Testis (tissue), 3 donors: Measurements from ENCODE around the gene ADGRG3. TPM values are rescaled to one million over a fixed set of nuclear protein-coding genes. Genes with fewer than 3 reads are reported as not detected.

Experiments used
- DNase-seq: peaks from one replicate; pipeline ENCODE4 v3.0.0-alpha.2; 2019
- H3K27ac ChIP-seq, 2 donors: fragments of 200-600 bp; sonication (generic); one replicate each; pipeline ENCODE4 v1.5.1; 2019
- H3K27me3 ChIP-seq: fragments of 200-600 bp; sonication (generic); one replicate; pipeline ENCODE4 v1.5.1; 2019
- H3K36me3 ChIP-seq: fragments of 200-600 bp; sonication (generic); one replicate; pipeline ENCODE4 v1.5.1; 2017; ENCODE audit warnings: low read depth; ENCODE audit errors: missing control alignments
- H3K4me1 ChIP-seq: fragments of 200-600 bp; sonication (generic); one replicate; pipeline ENCODE4 v1.5.1; 2019
- H3K4me3 ChIP-seq, 2 donors: fragments of 200-600 bp; sonication (generic); one replicate each; pipeline ENCODE4 v1.5.1; 2017 to 2019
- H3K9me3 ChIP-seq: fragments of 200-600 bp; sonication (generic); one replicate; pipeline ENCODE4 v1.5.1; 2017
- POLR2A ChIP-seq: fragments of 450-650 bp; IDR thresholded peaks from one replicate; pipeline ENCODE4 v1.6.1; 2017; ENCODE audit warnings: antibody characterized with exemption, mild to moderate bottlenecking, moderate library complexity
- WGBS, 2 donors: methylation state at CpG; one replicate each; pipeline ENCODE4 v1.1.5; 2018; 5-methylcytosine and 5-hydroxymethylcytosine counted together
- intact Hi-C: fragments of 100-400 bp; cut with DNase I; formaldehyde crosslinking; loops from one replicate; pipeline ENCODE4 v1.15.1; 2023; ENCODE audit warnings: low total_unique reads
- polyA plus RNA-seq: library from polyadenylated mRNA; stranded (reverse); fragments of 350-450 nt; fragmentation: Illumina TruSeq; extraction: RNeasy Lipid Tissue Mini Kit (QIAGEN cat#74804); gene quantifications from one replicate; pipeline ENCODE4 v1.2.3, GENCODE V29; 2014; ENCODE audit warnings: low read depth, low replicate concordance; ENCODE audit not compliant: insufficient read depth
- total RNA-seq, 2 donors: library from RNA; depleted of rRNA; stranded (reverse); fragments of >200 nt; gene quantifications; one replicate each; pipeline ENCODE4 v1.2.3, GENCODE V29; 2016
- TF ChIP-seq, protein P1 (sequence below), 3 experiments: fragments of 450-650 bp in 2 of 3; fragments of 200-600 bp in 1 of 3; sonication (generic) in 1 of 3; IDR thresholded peaks; one replicate each; pipeline ENCODE4 v1.5.1; 2016 to 2019; ENCODE audit warnings: antibody characterized with exemption in 3 of 3, mild to moderate bottlenecking in 2 of 3, moderate library complexity in 1 of 3

Gene ADGRG3
- total and polyA plus RNA-seq, 3 donors from 2014 or later: 0.37 to 0.82 (median 0.63) TPM

DNA sequence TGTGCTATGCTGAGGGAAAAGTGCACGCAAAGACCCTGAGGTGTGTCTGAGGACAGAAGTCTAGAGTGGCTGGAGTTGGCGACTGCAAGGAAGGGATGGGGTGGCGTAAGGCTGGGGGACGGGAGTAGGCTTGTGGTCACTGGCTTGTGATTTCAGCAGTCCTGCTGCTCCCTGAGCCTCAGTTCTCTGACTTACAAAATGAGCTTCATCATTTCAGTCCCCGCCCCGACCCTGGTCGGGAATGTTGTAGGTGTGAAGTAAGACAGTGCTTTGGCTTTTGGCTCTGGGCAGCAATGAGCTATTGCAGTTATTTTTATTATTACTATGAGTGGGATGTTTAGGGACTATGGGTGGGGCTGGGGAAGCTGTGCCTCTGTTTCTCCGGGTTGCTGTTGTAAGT is 31.1 kb upstream of the ADGRG3 start:
- TF ChIP-seq, protein P1, sequence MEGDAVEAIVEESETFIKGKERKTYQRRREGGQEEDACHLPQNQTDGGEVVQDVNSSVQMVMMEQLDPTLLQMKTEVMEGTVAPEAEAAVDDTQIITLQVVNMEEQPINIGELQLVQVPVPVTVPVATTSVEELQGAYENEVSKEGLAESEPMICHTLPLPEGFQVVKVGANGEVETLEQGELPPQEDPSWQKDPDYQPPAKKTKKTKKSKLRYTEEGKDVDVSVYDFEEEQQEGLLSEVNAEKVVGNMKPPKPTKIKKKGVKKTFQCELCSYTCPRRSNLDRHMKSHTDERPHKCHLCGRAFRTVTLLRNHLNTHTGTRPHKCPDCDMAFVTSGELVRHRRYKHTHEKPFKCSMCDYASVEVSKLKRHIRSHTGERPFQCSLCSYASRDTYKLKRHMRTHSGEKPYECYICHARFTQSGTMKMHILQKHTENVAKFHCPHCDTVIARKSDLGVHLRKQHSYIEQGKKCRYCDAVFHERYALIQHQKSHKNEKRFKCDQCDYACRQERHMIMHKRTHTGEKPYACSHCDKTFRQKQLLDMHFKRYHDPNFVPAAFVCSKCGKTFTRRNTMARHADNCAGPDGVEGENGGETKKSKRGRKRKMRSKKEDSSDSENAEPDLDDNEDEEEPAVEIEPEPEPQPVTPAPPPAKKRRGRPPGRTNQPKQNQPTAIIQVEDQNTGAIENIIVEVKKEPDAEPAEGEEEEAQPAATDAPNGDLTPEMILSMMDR (IDR thresholded peaks at IDR 0.05): no peak
- no peak for TF ChIP-seq POLR2A
- Histone ChIP-seq H3K4me3 (no peak overlapping the region), H3K9me3 (no peaks in the 10 kb centered on the region), H3K36me3 (no peaks in the 10 kb centered on the region), H3K4me1 (peaks cover 74% of the 10 kb centered on the region), H3K27ac (peak overlapping the region in 1 of 2 donors; percentile 77), H3K27me3 (no peaks in the 10 kb centered on the region)
- 36 to 54% methylated on average over 7 to 8 of the region's 8 CpGs for WGBS, 2 donors
- intact Hi-C loops: no loop called here
- no peak for DNase-seq

DNA sequence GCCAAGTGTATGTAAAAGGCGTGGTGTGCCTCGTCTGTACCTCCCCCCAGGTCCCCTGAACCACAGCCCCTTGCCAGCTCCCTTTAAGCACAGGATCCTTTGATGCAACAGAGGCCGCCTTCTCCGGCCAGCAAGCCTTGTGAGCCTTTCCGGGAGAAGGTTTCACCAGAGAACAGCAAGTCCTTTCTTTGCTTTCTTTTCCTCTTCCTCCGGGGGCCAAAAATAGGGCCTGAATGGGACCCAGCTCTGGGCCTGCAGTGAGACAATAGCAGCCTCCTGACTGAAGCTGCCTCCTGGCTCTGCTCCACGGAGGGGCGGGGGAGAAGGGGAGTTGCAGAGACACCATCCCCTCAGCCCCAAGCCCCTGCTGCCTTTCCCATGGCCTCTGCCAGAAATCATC is 30.7 kb upstream of the ADGRG3 start:
- WGBS, 2 donors: 23 to 24% methylated on average over 8 of the region's 8 CpGs
- no peaks in the 10 kb centered on the region for H3K9me3 ChIP-seq
- intact Hi-C loops: no loop called here
- DNase-seq: no peak
- H3K27ac ChIP-seq: peak overlapping the region; percentile 60 to 77
- H3K27me3 ChIP-seq: no peaks in the 10 kb centered on the region
- peaks cover 76% of the 10 kb centered on the region for H3K4me1 ChIP-seq
- TF ChIP-seq, protein P1 (IDR thresholded peaks at IDR 0.05): no peak
- no peak for TF ChIP-seq POLR2A
- H3K4me3 ChIP-seq: no peak overlapping the region
- H3K36me3 ChIP-seq: no peaks in the 10 kb centered on the region

DNA sequence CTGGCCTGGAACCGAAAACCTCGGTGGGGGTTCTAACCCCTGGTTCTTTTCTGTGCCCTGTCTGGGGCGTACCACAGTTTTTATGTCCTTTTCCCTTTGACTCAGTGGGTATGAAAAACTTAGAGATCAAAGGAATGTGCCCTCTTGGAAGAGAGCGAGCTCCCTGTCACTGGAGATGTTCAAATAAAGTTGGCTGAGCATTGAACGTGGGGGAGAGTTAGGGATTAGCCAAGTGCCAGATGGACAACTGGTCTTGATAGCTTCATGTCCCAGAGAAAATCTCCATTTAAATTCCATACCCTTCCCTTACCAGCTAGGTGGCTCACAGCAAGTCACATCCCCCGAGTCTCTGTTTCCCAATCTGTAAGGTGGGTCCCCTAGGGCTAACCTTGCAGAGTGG is 30.1 kb upstream of the ADGRG3 start:
- H3K9me3 ChIP-seq: no peaks in the 10 kb centered on the region
- TF ChIP-seq, protein P1 (IDR thresholded peaks at IDR 0.05): no peak
- no peak for TF ChIP-seq POLR2A
- WGBS, 2 donors: 59 to 60% methylated on average over 6 of the region's 6 CpGs
- H3K4me3 ChIP-seq: no peak overlapping the region
- peak overlapping the region; percentile 60 to 77 for H3K27ac ChIP-seq
- H3K36me3 ChIP-seq: no peaks in the 10 kb centered on the region
- H3K4me1 ChIP-seq: peaks cover 74% of the 10 kb centered on the region
- no peak for DNase-seq
- no peaks in the 10 kb centered on the region for H3K27me3 ChIP-seq
- intact Hi-C loops: no loop called here

DNA sequence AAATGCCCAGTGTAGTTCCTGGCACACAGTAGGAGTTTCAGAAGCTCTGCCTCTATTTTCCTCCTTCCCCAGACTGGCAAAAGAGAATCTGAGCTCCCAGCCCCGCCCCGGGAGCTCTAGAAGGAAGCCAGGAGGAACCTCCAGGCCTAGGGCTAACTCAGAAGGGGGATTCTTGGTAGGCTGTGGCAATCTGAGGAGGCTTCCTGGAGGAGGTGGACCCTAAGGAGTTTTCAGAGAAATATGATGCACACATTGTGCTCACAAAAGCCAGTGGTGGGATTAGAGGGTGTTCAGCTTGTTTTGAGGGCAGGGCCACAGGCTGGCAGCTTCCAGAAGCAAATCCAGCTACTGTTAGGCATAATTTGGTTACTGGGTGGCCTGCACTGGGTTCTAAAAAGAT is 29.7 kb upstream of the ADGRG3 start:
- WGBS, 2 donors: 88% methylated on average over 2 of the region's 2 CpGs
- DNase-seq: no peak
- no peak overlapping the region for H3K4me3 ChIP-seq
- intact Hi-C loops: no loop called here
- H3K27ac ChIP-seq: peak overlapping the region; percentile 60 to 77
- H3K36me3 ChIP-seq: no peaks in the 10 kb centered on the region
- peaks cover 74% of the 10 kb centered on the region for H3K4me1 ChIP-seq
- no peaks in the 10 kb centered on the region for H3K9me3 ChIP-seq
- H3K27me3 ChIP-seq: no peaks in the 10 kb centered on the region
- TF ChIP-seq, protein P1 (IDR thresholded peaks at IDR 0.05): no peak
- TF ChIP-seq POLR2A: no peak

DNA sequence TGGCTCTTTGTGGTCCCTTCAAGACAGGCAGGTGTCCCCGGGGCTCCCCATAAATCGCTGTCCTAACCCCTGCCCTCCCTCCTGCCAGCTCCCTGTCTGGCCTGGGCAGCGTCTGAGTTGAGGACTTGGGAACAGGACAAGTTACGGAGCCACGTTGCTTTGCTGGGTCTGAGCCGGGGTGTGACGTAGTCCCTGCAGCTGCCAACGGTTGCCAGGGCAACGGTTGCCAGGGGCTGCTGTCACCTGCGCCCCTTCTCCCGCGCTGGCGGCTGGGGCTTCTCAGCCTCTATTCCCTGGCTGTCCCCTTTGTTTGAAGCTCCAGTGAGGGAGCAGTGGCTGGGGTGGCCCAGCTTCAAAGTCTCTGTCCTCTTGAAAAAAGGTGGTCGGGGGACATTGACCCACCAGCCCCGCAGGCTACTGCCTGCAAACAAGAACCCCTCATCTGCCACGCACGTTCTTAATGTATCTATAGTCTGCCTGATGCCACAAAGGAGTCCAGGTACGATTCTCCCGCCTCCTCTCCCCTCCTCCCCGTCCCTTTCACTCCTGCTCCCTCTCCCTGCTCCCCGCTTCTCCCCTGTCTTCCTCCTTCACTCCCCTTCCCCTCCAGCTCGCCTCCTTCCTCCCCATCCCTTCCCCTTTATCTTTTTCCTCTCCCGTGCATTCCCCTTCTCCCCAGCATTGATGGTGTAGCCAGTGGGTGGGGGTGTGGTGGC is 28.8 kb upstream of the ADGRG3 start:
- intact Hi-C loops: no loop called here
- Histone ChIP-seq H3K36me3 (no peaks in the 10 kb centered on the region), H3K4me1 (peaks cover 70% of the 10 kb centered on the region), H3K27ac (peak overlapping the region; percentile 6 to 29), H3K4me3 (no peak overlapping the region), H3K9me3 (no peaks in the 10 kb centered on the region), H3K27me3 (no peaks in the 10 kb centered on the region)
- TF ChIP-seq, protein P1 (IDR thresholded peaks at IDR 0.05): no peak
- no peak for TF ChIP-seq POLR2A
- 58 to 70% methylated on average over 16 to 23 of the region's 23 CpGs for WGBS, 2 donors
- peak; percentile 67 for DNase-seq
